Upper lobe of right lung (tissue), 1 donor: ENCODE results near the gene ARHGEF35. TPM values are rescaled to one million over a fixed set of nuclear protein-coding genes. Genes with fewer than 3 reads are reported as not detected.
"Not testable (repeated sequence)": the region's sequence is repeated elsewhere in the genome, so short reads cannot be mapped to it uniquely, and the experiment has no call there.

Experiments used
- ATAC-seq: fragments of 200-7000 bp; cut with Tn5 transposase; one replicate; pipeline ENCODE4 v1.9.1; 2020; ENCODE audit warnings: mild to moderate bottlenecking, moderate library complexity
- DNase-seq: peaks from one replicate; pipeline ENCODE4 v3.0.0-alpha.2; 2020
- H3K27ac ChIP-seq: fragments of 200-600 bp; one replicate; pipeline ENCODE4 v1.8.0; 2022
- H3K27me3 ChIP-seq: fragments of 200-600 bp; one replicate; pipeline ENCODE4 v1.8.0; 2022; ENCODE audit warnings: mild to moderate bottlenecking
- H3K36me3 ChIP-seq: fragments of 200-600 bp; one replicate; pipeline ENCODE4 v1.8.0; 2022
- H3K4me1 ChIP-seq: fragments of 200-600 bp; one replicate; pipeline ENCODE4 v1.8.0; 2022
- H3K4me3 ChIP-seq: fragments of 200-600 bp; one replicate; pipeline ENCODE4 v1.8.0; 2022; ENCODE audit warnings: mild to moderate bottlenecking
- H3K9me3 ChIP-seq: fragments of 200-600 bp; one replicate; pipeline ENCODE4 v1.8.0; 2022
- CTCF ChIP-seq: fragments of 200-600 bp; IDR thresholded peaks from one replicate; pipeline ENCODE4 v1.8.0; 2022; ENCODE audit warnings: antibody characterized with exemption
- intact Hi-C: fragments of 100-400 bp; cut with DNase I; formaldehyde crosslinking; loops from one replicate; pipeline ENCODE4 v1.11.0; 2022
- total RNA-seq: library from RNA; stranded (reverse); fragmentation: NEBNext Ultra II Directional; extraction: Animal tissue kit (Norgen Biotek cat#: 25700); gene quantifications from one replicate; pipeline ENCODE4 v1.2.1, GENCODE V29; 2021
- donor health status: DM: no; HTN: yes; CAD: no; lungs with severe emphysema.

ARHGEF35 gene
- total RNA-seq, 1 donor from 2014 or later: 11.5 TPM

GRCh38 chr7:144174613-144175012 lies 21.0 kb downstream of the ARHGEF35 start:
- Histone ChIP-seq H3K4me3 (no peak overlapping the region), H3K4me1 (no peaks in the 10 kb centered on the region), H3K27me3 (no peaks in the 10 kb centered on the region), H3K9me3 (no peaks in the 10 kb centered on the region), H3K27ac (no peak overlapping the region), H3K36me3 (no peaks in the 10 kb centered on the region)
- intact Hi-C loops: no loop called here
- no peak for ATAC-seq
- no peak for DNase-seq
- no peak for TF ChIP-seq CTCF

GRCh38 chr7:144171594-144172350 lies 23.9 kb downstream of the ARHGEF35 start:
- H3K4me1 ChIP-seq, ATAC-seq, DNase-seq, H3K4me3 ChIP-seq, H3K9me3 ChIP-seq, H3K27ac ChIP-seq, H3K27me3 ChIP-seq, H3K36me3 ChIP-seq, intact Hi-C loops: not testable (repeated sequence)

- ATAC-seq: no peak
- no peak for DNase-seq
- Histone ChIP-seq H3K4me3 (no peak overlapping the region), H3K9me3 (no peaks in the 10 kb centered on the region), H3K27me3 (no peaks in the 10 kb centered on the region), H3K4me1 (no peaks in the 10 kb centered on the region), H3K27ac (no peak overlapping the region), H3K36me3 (no peaks in the 10 kb centered on the region)
- intact Hi-C loops: no loop called here
- no peak for TF ChIP-seq CTCF
Measured at GRCh38 chr7:144164784-144165183, 30.8 kb downstream of the ARHGEF35 start.

GRCh38 chr7:144158861-144159260 lies 36.8 kb downstream of the ARHGEF35 start:
- Histone ChIP-seq H3K27ac (no peak overlapping the region), H3K27me3 (no peaks in the 10 kb centered on the region)

GRCh38 chr7:144148224-144148827 lies 47.3 kb downstream of the ARHGEF35 start:
- intact Hi-C loops: no loop called here
- ATAC-seq (no peak), DNase-seq (no peak)
- TF ChIP-seq CTCF: no peak
- Histone ChIP-seq H3K27ac (no peak overlapping the region), H3K36me3 (no peaks in the 10 kb centered on the region), H3K27me3 (no peaks in the 10 kb centered on the region), H3K4me1 (no peaks in the 10 kb centered on the region), H3K4me3 (no peak overlapping the region), H3K9me3 (peaks cover 9% of the 10 kb centered on the region)

More at GRCh38 chr7:144158861-144159260, 36.8 kb downstream of the ARHGEF35 start:
- H3K36me3 ChIP-seq: no peaks in the 10 kb centered on the region
- DNase-seq (no peak), ATAC-seq (no peak)
- no peaks in the 10 kb centered on the region for H3K4me1 ChIP-seq
- intact Hi-C loops: no loop called here
- no peaks in the 10 kb centered on the region for H3K9me3 ChIP-seq
- TF ChIP-seq CTCF: no peak
- no peak overlapping the region for H3K4me3 ChIP-seq

GRCh38 chr7:144144426-144144825 lies 51.2 kb downstream of the ARHGEF35 start:
- ATAC-seq (no peak), DNase-seq (no peak)
- intact Hi-C loops: no loop called here
- H3K9me3 ChIP-seq: peaks cover 9% of the 10 kb centered on the region
- no peaks in the 10 kb centered on the region for H3K27me3 ChIP-seq
- no peak for TF ChIP-seq CTCF
- no peak overlapping the region for H3K27ac ChIP-seq
- no peak overlapping the region for H3K4me3 ChIP-seq
- no peaks in the 10 kb centered on the region for H3K36me3 ChIP-seq
- no peaks in the 10 kb centered on the region for H3K4me1 ChIP-seq
